ENCODE results near the gene LUC7L3. TPM values are rescaled to one million over a fixed set of nuclear protein-coding genes. Genes with fewer than 3 reads are reported as not detected.

The LUC7L3 gene
- total RNA-seq, 1 donor from 2014 or later, result 71.5 TPM

- Mint-ChIP-seq H3K4me3 (ENCODE audit: unreplicated experiment) (no peak overlapping the region), H3K27ac (ENCODE audit: unreplicated experiment) (no peak overlapping the region), H3K27me3 (ENCODE audit: low read depth) (no peaks in the 10 kb centered on the region), H3K4me1 (ENCODE audit: low read depth) (no peaks in the 10 kb centered on the region), H3K36me3 (ENCODE audit: low read depth) (no peaks in the 10 kb centered on the region), H3K9me3 (ENCODE audit: low read depth) (no peaks in the 10 kb centered on the region)
- DNase-seq (ENCODE audit: low spot score), result no peak
- TF ChIP-seq CTCF (IDR thresholded peaks at IDR 0.05), result no peak
These were observed 52.8 kb downstream of the LUC7L3 start for GRCh38 chr17:50771991-50772785.

- no peak overlapping the region for H3K4me3 Mint-ChIP-seq (ENCODE audit: unreplicated experiment)
- no peaks in the 10 kb centered on the region for H3K36me3 Mint-ChIP-seq (ENCODE audit: low read depth)
- no peak for TF ChIP-seq CTCF (IDR thresholded peaks at IDR 0.05)
- no peaks in the 10 kb centered on the region for H3K9me3 Mint-ChIP-seq (ENCODE audit: low read depth)
- H3K27me3 Mint-ChIP-seq (ENCODE audit: low read depth), result no peaks in the 10 kb centered on the region
- H3K4me1 Mint-ChIP-seq (ENCODE audit: low read depth), result no peaks in the 10 kb centered on the region
- no peak for DNase-seq (ENCODE audit: low spot score)
- H3K27ac Mint-ChIP-seq (ENCODE audit: unreplicated experiment), result no peak overlapping the region
These were observed 54.9 kb downstream of the LUC7L3 start for GRCh38 chr17:50774225-50774803.

GRCh38 chr17:50775926-50776325, 56.5 kb downstream of the LUC7L3 start:
- Mint-ChIP-seq H3K4me3 (ENCODE audit: unreplicated experiment) (no peak overlapping the region), H3K36me3 (ENCODE audit: low read depth) (no peaks in the 10 kb centered on the region), H3K27ac (ENCODE audit: unreplicated experiment) (no peak overlapping the region), H3K9me3 (ENCODE audit: low read depth) (no peaks in the 10 kb centered on the region), H3K4me1 (ENCODE audit: low read depth) (no peaks in the 10 kb centered on the region), H3K27me3 (ENCODE audit: low read depth) (no peaks in the 10 kb centered on the region)
- no peak for DNase-seq (ENCODE audit: low spot score)
- no peak for TF ChIP-seq CTCF (IDR thresholded peaks at IDR 0.05)

GRCh38 chr17:50778471-50778870, 59.1 kb downstream of the LUC7L3 start:
- Mint-ChIP-seq H3K9me3 (ENCODE audit: low read depth) (no peaks in the 10 kb centered on the region), H3K27ac (ENCODE audit: unreplicated experiment) (no peak overlapping the region), H3K27me3 (ENCODE audit: low read depth) (no peaks in the 10 kb centered on the region), H3K4me3 (ENCODE audit: unreplicated experiment) (no peak overlapping the region), H3K36me3 (ENCODE audit: low read depth) (no peaks in the 10 kb centered on the region), H3K4me1 (ENCODE audit: low read depth) (no peaks in the 10 kb centered on the region)
- no peak for DNase-seq (ENCODE audit: low spot score)
- no peak for TF ChIP-seq CTCF (IDR thresholded peaks at IDR 0.05)

- H3K27me3 Mint-ChIP-seq (ENCODE audit: low read depth), result no peaks in the 10 kb centered on the region
- no peak for TF ChIP-seq CTCF (IDR thresholded peaks at IDR 0.05)
- H3K4me1 Mint-ChIP-seq (ENCODE audit: low read depth), result no peaks in the 10 kb centered on the region
- H3K36me3 Mint-ChIP-seq (ENCODE audit: low read depth), result no peaks in the 10 kb centered on the region
- no peaks in the 10 kb centered on the region for H3K9me3 Mint-ChIP-seq (ENCODE audit: low read depth)
- DNase-seq (ENCODE audit: low spot score), result no peak
- no peak overlapping the region for H3K4me3 Mint-ChIP-seq (ENCODE audit: unreplicated experiment)
- no peak overlapping the region for H3K27ac Mint-ChIP-seq (ENCODE audit: unreplicated experiment)
These were observed 59.6 kb downstream of the LUC7L3 start for GRCh38 chr17:50778988-50779387.

Measured in chondrocyte (in vitro differentiated cells).